SW 1271 (cell line): ENCODE data around the gene CD38.

Source experiments
- DNase-seq, 2 experiments: peaks; one replicate each; lab custom pipeline; 2025; lab: John Stamatoyannopoulos, UW

The CD38 gene

GRCh38 chr4:15899511-15899910 is 121.4 kb downstream of the CD38 start:
- DNase-seq: no peak

DNA sequence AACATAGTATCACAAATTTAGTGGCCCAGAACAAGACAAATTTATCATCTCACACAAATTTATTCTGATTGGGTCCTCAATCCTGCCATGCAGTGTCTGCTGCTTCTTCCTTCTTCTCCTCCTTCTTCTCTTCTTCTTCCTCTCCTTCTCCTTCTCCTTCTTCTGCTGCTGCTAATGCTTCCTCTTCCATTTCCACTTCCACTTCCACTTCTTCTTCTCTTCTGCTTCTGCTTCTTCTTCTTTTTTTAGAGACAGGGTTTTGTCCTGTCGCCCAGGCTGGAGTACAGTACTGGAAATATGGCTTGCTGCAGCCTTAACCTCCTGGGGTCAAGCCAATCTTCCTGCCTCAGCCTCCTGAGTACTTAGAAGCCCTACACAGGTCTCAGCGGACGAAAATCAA is 122.9 kb downstream of the CD38 start:
- DNase-seq: no peak

DNA sequence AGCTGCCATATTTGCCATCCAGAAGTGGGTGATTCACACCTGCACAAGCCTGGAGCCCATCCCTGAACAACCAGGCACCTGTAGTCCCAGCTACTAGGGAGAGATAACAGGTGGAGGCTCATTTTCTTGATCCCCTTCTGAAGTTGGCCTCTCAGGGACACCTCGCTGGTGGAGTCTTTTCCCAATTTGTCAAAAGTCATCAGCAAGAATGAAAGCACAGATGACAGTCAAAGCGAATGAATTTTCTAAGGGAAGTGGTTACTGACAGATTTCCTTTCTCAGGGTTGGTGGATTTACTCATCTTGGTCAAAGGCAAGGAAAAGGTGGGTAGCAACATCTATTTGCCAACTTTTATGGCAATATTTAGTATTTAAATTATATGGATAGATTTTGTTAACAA is 123.9 kb downstream of the CD38 start:
- no peak for DNase-seq

GRCh38 chr4:15902746-15903145 is 124.6 kb downstream of the CD38 start:
- no peak for DNase-seq
